ENCODE measurements around the gene PGGHG.

- no peak for TF ChIP-seq CTCF (IDR thresholded peaks at IDR 0.05)
- no peak for TF ChIP-seq POLR2A (IDR thresholded peaks at IDR 0.05)
Measured at GRCh38 chr11:279040-279965, 9.6 kb upstream of the PGGHG start.

Data from body of pancreas (tissue), 4 donors.